Kidney epithelial cell (primary cell): ENCODE data around the gene BTRC. TPM values are rescaled to one million over a fixed set of nuclear protein-coding genes. Genes with fewer than 3 reads are reported as not detected.
"Not testable (repeated sequence)": the region's sequence is repeated elsewhere in the genome, so short reads cannot be mapped to it uniquely, and the experiment has no call there.

ENCODE experiments used
- DNase-seq: peaks from one replicate; pipeline ENCODE4 v3.0.0-alpha.2; 2010; ENCODE audit warnings: low read depth
- H3K27me3 ChIP-seq: 2 replicates; pipeline ENCODE4 v1.6.0; 2011; ENCODE audit warnings: low read length; ENCODE audit not compliant: control insufficient read depth, insufficient read depth
- H3K36me3 ChIP-seq: 2 replicates; pipeline ENCODE4 v1.5.1; 2011; ENCODE audit warnings: low read length; ENCODE audit not compliant: control insufficient read depth, insufficient read depth
- H3K4me3 ChIP-seq: 2 replicates; pipeline ENCODE4 v1.5.1; 2011; ENCODE audit warnings: low read depth, mild to moderate bottlenecking, control low read depth, low read length
- CTCF ChIP-seq: IDR thresholded peaks from 2 replicates; pipeline ENCODE4 v1.5.1; 2011; ENCODE audit warnings: mild to moderate bottlenecking, moderate library complexity, low read length, control low read depth, inconsistent platforms; ENCODE audit not compliant: insufficient read depth, poor library complexity, severe bottlenecking
- total RNA-seq: library from RNA; depleted of rRNA; stranded (reverse); fragments of >200 nt; gene quantifications from 2 replicates; pipeline ENCODE4 v1.2.3, GENCODE V29; 2015

The BTRC gene
- total RNA-seq, 1 donor from 2014 or later = 10.2 TPM

DNA sequence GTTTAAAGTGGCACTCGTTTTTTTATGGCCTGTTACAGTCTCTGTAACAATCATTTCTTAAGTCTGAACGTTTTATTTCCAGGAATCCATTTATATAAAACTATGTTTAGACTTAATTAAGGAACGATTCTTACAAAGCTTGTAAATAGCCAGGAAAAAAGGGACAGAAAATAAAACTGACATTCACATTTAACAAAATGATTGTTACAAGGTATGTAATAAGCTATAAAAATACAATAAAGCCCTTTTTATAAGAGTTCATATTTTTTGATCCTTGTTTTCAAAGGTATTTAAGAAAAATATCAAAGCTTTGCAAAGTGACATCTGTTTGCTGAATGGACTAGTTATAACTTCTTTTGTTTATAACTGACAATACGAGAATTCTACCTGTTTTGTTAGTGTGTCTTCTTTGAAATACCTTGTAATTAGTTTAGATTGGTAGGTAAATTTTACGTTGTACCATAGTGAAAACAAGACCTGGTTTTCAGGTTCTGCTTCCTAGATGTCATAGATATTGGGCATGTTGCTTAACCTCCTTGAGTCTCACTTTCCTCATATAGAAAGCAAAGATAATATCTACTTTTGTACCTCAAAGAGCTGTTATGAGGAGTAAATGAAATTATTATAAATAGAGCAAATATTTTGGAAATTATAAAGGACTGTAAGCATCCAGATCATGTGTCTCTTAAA, 25.8 kb downstream of the BTRC start:
- TF ChIP-seq CTCF = no peak
- no peak overlapping the region for H3K4me3 ChIP-seq
- H3K27me3 ChIP-seq = no peaks in the 10 kb centered on the region
- DNase-seq = no peak
- H3K36me3 ChIP-seq = no peaks in the 10 kb centered on the region

DNA sequence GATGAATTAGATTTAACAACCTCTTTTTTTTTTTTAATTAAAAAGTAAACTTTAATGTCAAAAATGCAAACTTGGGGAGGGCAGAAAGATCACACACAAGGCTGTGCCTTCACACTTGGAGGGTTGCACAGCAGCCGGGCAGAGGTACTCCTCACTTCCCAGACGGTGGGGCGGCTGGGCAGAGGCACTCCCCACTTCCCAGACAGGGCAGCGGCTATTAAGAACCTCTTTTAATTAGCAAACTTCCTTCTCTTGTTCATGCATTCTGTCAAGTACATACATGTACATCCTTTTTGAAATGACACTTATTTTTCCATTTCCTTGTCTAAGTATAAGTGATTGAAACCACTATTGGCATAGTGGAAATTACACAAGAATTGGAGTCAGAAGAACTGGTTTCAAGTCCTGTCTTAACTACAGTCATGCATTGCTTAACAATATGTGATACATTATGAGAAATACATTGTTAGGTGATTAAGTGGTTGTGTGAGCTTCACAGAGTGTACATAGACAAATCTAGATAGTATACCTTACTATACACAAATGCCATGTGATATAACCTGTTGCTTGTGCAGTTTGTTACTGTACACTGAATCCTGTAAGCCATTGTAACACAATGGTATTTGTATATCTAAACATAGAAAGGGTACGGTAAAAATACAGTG, 26.5 kb downstream of the BTRC start:
- Histone ChIP-seq H3K27me3 (no peaks in the 10 kb centered on the region), H3K36me3 (no peaks in the 10 kb centered on the region), H3K4me3 (no peak overlapping the region)
- TF ChIP-seq CTCF = no peak
- no peak for DNase-seq

GRCh38 chr10:101385866-101386658, 32.1 kb downstream of the BTRC start:
- no peak for DNase-seq
- Histone ChIP-seq H3K36me3 (no peaks in the 10 kb centered on the region), H3K27me3 (no peaks in the 10 kb centered on the region), H3K4me3 (no peak overlapping the region)
- no peak for TF ChIP-seq CTCF

GRCh38 chr10:101386659-101387259, 32.8 kb downstream of the BTRC start:
- Histone ChIP-seq H3K36me3 (no peaks in the 10 kb centered on the region), H3K4me3 (no peak overlapping the region)
- no peak for TF ChIP-seq CTCF

GRCh38 chr10:101388676-101389276, 34.8 kb downstream of the BTRC start:
- no peak for DNase-seq
- no peak overlapping the region for H3K4me3 ChIP-seq
- no peaks in the 10 kb centered on the region for H3K36me3 ChIP-seq
- H3K27me3 ChIP-seq = no peaks in the 10 kb centered on the region
- TF ChIP-seq CTCF = no peak

More at GRCh38 chr10:101386659-101387259, 32.8 kb downstream of the BTRC start:
- no peaks in the 10 kb centered on the region for H3K27me3 ChIP-seq
- DNase-seq = no peak

GRCh38 chr10:101389532-101389931, 35.6 kb downstream of the BTRC start:
- H3K36me3 ChIP-seq, H3K4me3 ChIP-seq, H3K27me3 ChIP-seq, DNase-seq: not testable (repeated sequence)
